Measurements from ENCODE around the gene LARP4.
"Not testable (repeated sequence)": the region's sequence is repeated elsewhere in the genome, so short reads cannot be mapped to it uniquely, and the experiment has no call there.

LARP4 gene

DNA sequence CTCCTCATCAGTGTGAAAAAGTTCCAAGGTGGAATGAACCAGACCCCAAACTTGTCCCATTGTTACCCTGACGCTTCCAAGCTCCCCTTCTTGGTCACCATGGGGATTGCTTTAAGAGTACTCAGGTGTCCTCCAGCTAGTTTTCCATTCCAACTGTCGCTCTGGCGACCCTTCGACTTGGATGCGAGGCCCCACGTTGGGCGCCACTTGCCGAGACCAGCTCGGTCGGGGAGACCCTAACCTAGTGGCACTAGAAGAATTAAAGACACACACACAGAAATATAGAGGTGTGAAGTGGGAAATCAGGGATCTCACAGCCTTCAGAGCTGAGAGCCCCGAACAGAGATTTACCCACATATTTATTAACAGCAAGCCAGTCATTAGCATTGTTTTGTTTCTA lies 97.4 kb downstream of the LARP4 start:
- not testable (repeated sequence) for DNase-seq

DNA sequence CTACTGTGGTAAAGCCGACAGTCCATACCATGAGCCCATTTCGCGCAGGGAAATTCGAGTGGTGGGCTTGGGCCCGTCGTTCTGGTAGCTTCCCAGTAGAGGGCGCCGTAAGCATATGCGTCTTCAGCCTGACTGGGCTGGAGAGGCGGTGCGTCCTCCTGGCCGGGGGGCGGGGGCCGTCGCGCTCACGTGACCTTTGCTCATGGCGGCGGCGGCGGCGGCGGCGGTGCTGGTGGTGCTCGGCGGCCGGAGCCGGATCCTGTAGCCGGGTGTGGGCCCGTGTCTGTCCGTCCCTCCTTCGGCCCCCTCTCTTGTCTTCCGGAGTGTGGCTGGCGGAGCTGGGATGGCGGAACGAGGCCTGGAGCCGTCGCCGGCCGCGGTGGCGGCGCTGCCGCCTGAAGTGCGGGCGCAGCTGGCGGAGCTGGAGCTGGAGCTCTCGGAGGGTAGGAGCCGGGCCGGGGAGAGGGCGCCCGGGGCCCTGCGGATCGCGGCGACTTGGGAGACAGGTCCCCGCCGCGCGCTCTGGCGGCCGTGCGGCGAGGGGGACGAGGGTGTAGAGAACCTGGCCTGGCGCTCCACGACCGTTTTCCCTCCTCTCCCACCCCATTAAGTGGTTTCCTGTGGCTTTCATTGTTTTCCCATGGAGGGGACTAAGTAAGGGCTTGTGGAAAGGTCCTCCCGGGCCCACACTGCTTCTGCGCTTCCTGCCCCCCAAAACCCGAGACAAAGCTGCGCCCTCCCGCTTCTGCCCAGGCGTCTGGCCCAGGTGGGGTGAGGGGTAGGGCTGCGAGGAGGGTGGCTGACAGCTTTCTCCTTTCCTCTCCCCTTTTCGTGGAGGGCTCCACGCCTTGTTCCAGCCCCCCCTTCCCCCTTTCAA lies 104.4 kb downstream of the LARP4 start, which contains the start of gene DIP2B:
TSS of gene DIP2B (plus strand) at position 188 of the 877 bp plus-strand sequence. CDS start at position 344, 156 bp downstream.
- peak; percentile 97 for DNase-seq

DNA sequence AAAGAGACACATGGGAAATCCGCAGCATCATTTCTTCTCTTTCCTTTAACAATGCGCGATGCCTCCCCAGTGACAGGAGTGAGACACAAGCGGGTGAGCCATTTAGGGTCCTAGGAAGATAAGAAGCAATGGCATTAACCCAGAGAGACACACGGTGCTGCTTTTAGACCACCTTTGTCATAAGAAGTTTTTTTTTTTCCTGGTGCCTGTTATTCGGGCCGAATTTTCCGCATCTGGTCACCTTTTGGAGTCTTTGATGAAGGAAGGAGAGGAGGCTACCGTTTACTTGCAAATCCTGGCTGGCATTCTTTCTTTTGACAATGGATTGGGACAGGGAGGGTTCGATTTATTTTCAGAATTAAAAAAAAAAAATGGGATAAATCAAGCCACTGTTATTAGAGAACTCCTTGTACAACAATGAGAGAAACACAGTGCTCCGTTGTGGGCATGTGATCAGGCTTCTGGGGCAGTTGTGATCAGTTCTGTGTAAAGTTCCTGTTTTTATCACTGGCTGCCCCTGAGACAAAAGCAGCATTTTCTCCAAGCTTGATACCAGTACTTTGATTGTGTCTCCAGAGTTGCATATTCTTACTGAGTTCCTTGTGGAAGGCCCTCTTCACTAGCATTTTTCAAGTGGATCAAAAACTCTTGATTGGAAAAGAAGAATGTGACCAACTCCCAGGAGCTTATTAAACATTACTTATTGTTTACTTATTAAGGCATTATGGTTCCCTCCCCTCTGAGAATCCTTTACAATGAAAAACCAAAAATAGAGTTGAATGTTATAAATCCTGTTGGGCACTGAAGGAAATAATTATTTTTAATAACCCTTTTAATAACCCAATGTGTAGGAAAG lies 105.2 kb downstream of the LARP4 start:
- DNase-seq: no peak

DNA sequence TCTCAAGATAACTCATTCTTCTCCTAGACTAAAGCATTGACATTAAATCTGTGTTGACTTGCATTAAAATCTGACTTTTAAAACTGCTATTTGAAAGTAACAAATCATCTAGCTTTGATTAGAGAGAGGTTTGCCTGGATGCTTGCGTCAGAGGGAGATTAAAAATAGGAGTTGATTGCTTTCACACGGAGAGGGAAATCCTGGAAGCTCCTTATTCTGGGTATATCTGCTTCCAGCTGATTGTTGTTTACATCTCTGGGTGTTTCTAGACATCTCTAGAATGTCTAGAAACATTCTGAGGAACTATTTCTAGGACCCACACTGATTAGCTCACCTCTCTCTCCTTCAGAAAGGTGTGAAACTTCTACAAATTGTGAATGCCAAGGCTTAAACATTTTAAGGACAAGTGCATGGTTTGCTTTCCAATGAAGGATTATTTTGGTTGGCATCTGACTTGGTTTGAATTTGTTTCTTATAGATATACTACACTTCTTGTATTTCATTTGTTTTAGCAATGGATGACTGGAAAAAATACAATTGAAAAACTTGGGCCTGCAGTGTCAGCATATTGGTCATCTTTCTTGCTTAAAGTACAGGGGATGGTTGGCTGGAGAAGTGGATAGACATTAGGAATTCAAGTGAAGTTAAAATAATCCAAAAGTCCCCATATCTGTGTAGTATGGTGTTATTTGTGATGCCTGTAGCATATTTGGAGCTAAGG lies 106.2 kb downstream of the LARP4 start:
- no peak for DNase-seq

DNA sequence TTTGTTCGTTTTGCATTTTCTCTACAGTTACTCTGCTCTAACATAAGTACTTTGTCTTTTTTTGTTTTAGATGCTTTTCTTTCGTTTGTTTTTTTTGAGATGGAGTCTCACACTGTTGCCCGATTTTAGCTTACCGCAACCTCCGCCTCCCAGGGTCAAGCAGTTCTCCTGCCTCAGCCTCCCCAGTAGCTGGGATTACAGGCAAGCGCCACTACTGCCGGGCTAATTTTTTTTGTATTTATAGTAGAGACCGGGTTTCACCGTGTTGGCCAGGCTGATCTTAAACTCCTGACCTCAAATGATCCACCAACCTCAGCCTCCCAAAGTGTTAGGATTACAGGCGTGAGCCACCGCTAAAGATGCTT lies 106.8 kb downstream of the LARP4 start:
- no peak for DNase-seq

DNA sequence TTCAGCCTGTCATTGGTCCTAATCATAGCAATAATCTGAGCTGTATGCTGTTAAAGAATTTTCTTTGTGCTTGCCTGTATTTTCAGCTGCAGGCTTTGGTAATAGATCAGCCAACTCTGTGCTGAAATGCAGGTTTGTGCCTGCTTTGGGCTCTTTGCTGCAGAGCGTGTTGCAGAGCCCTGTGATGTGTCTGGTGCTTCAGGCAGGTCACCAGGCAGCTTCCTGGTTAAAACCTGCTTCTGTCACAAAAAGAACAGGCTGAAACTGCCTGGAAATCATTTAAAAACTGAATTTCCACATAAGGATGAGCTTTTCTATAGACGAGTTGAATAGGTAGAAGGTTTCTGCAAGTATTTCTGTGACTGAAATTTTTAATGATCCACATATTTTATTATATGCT lies 107.2 kb downstream of the LARP4 start:
- DNase-seq: no peak

DNA sequence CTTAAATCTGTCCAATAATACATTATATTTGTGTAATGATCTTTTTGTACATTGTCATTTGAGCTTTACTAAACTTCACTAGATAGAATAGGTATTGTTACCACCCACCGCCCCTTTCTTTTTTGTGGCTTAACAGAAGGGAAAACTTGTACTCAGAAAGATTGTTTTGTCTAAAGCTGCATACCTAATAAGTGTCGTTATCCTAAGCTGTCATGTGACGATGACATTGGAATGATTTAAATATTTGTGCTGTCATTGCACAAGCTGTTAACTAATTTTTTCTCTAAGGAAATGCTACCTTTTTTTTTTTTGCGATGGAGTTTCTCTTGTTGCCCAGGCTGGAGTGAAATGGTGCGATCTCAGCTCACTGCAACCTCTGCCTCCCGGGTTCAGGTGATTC lies 107.7 kb downstream of the LARP4 start:
- no peak for DNase-seq

DNA sequence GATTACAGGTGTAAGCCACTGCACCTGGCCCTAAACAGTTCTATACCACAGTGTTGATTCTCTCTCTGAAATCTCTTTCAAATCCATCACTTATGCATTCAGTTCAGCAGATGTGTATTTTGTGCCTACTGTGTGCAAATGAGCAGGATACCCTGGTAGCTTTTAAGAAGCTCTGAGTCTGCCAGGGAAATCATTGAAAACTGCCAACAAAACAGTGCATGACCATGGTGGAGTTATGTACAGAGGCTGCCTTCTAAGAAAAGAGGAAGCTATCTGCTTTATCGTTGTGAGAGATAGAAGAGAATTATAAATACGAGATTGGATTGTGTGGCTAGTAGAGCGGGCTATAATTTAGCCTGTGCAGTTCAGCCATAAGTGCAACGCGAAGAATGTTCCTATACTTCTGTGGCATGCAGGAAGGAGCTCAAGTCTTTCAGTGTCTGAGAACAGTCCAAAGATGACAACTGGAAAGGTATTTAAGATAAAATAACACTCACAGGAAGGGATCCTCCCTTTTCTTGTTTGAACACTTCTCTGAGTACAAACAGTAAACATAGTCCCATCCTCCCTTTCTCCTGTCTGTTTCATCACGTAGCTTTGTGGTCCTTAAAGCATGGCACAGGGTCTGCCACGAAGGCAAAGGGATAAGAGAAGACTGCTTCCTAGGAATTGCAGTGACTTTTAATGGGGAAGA lies 108.4 kb downstream of the LARP4 start:
- DNase-seq: no peak

DNA sequence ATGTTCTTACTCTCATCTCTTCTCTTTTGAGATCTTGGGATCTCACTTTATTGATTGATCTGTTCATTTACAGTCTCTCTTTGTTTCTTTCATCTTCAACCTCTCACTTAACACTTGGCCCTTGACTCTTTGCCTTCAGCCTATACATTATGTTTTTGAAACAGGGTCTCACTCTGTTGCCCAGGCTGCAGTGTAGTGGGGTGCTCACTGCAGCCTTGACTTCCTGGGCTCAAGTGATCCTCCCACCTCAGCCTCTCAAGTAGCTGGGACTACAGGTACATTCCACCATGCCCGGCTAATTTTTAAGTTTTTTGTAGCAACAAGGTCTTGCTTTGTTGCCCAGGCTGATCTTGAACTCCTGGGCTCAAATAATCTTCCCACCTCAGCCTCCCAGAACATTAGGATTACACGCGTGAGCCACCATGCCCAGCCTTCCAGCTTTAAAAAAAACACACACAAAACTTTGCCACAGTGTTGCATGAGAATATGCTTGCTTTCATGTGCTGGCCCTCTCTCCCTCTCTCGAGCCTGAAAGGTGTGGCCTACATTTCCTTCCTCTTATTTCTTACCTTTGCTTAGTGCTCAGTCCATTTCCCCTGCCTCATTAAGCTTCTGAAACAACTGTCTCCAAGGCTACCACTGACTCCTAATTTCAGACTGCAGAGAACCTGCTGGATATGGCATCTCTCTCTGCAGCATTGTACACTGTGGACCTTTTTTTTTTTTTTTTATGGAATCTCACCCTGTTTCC lies 114.0 kb downstream of the LARP4 start:
- DNase-seq: no peak

DNA sequence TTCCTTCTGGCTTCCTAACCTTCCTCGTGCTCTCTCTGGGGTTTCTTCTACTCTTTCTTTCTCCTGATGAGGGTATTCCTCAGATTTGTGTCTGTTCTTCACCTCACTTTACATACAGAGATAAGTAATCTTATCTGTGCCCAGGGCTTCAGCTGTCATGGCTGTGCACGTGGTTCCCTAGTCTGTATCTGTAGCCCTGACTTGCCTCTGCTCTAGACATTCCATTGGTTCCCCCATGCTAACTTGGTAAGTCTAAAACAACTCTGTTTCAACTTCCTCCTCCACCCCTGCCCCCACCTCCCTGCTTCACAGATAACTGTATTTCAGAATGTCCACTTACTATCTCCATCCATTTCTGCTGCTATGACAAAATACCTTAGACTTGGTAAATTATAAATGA lies 114.9 kb downstream of the LARP4 start:
- DNase-seq: no peak

DNA sequence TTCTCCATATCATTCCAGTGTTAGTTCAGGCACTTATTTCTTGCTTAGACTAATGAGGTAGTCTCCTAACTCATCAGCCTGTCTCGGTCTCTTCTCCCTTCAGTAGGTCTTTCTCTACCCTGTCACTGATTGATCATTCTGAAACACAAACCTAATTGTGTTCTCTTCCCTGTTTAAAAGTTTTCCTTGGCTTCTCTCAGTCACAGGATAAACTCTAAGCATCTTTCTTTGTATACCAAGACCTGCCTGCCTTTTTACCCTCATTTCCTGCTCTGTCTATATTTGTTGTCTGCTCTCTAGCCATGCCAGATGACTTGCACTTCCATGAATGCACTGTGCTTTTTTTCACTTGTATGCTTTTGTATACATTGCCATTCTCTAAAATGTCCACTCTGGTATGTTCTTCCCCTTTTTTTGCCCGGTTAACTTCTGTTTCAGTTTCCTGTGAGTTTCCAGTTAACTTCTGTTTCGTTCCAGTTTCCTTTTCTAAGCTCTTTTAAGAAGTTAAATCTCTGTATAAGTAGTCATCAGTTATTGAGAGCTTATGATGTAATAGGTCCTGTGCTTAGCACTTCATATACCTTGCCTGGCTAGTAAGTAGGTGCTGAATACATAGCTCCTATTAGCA lies 116.8 kb downstream of the LARP4 start:
- DNase-seq: no peak

DNA sequence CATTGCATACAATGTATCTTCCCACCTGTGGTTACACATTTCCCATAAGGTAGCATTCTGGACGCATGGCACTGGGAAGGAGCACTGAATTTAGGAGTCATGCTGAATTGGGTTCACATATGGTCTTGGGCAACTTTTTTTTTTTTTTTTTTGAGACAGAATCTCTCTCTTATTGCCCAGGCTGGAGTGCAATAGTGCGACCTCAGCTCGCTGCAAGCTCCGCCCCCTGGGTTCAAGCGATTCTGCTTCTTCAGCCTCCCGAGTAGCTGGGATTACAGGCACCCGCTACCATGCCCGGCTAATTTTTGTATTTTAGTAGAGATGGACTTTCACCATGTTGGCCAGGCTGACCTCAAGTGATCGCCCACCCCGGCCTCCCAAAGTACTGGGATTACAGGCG lies 117.4 kb downstream of the LARP4 start:
- DNase-seq: no peak

DNA sequence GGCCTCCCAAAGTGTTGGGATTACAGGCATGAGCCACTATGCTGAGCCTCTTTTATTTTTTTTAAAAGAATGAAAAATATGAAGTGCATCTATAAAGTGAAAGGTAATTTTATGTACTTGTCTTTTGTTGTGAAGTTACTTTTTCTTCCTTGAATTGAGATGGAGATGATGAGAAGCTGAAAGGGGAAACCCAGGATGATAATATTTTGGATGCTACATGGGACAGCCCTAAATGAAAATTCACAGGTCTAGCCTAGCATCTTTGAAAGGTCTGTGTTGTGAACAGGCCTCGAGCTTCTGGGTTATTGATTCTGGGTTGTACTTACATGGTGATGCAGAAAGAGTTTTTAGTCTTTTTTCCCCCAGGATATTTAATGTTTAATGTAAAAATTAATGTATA lies 118.7 kb downstream of the LARP4 start:
- DNase-seq: no peak

DNA sequence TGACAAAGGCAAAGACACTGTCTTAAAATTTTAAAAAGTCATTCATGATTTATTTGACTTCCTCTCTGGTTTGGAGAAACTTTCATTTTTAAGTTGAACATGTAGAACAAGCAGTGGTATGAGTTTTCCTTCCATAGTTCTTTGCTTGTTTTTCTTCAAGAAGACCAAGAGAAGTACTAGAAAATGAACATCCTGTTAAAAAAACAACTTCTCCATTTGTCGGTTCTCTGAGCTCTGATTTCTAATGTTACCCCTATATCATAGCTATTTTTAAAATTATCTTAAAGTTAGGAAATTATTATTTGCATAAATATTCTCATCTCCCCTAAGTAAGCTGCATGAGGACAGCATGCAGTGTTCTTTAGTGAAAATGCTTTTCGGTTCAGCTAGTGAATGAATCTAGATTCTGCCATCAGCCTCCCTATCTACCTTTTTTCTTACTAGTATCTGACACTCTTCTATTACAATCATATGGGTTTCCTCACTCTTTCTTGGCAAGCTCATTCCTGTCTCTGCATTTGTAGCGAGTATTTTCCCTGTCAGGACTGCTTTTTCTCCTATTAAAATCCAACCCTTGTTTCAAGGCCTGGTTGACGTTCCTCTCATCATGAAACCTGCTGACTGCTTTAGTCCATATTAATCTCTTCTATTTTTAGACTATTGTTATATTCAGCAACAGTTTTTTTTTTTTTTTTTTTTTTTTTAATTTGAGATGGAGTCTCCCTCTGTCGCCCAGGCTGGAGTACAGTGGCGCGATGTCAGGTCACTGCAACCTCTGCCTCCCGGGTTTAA lies 119.9 kb downstream of the LARP4 start:
- no peak for DNase-seq

DNA sequence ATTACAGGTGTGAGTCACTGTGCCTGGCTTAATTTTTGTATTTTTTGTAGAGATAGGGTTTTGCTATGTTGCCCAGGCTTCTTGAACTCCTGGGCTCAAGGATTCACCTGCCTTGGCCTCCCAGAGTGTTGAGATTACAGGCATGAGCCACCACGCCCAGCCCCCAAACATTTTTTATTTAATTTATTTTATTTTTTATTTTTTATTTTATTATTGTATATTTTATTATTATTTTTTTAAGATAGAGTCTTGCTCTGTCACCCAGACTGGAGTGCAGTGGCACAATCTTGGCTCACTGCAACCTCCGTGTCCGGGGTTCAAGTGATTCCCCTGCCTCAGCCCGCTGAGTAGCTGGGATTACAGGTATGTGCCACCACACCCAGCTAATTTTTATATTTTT lies 121.1 kb downstream of the LARP4 start:
- DNase-seq: not testable (repeated sequence)

DNA sequence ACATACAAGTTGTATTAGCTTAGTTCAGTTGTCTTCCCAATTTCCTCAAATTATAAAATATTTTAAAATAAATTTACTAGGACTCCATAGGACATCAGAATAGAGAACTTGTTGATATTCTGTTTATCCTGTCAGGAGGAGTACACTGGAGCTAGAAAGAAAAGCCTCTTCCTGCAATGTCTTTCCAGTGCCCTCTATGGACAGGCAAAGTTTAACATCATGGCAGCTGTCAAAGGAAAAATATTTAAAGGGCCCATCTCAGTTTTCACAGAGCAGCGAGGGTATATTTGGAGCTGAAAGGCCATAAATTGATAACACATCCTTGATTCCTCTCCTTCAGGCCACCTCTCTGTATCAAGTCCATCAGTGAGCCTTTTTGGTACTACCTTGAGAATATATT lies 123.1 kb downstream of the LARP4 start:
- no peak for DNase-seq

DNA sequence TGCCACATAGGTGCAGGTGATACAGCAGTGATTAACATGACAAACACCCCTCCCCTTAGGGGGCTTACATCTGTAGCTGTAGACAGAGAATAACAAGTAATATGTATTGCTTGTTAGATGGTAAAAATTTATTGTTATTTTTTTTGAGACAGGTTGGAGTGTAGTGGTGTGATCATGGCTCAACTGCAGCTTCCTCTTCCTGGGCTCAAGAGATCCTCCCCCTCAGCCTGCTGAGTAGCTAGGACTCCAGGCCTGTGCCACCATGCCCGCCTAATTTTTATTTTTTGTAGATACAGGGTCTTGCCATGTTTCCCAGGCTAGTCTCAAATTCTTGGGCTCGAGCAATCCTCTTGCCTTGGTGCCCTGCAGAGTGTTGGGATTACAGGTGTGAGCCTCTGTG lies 123.9 kb downstream of the LARP4 start:
- no peak for DNase-seq

DNA sequence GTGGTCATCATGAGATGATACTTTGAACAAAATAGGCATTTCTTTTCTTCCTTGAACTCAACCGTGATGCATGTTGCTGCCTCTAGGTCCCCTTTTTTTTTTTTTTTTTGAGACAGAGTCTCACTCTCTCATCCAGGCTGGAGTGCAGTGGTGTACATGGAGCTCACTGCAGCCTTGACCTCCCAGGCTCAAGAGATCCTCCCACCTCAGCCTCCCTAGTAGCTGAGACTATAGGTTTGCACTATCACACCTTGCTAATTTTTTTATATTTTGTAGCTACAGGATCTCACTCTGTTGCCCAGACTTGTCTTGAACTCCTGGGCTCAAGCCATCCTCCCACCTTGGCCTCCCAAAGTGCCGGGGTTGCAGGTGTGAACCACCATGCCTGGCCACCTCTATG lies 124.7 kb downstream of the LARP4 start:
- no peak for DNase-seq

DNA sequence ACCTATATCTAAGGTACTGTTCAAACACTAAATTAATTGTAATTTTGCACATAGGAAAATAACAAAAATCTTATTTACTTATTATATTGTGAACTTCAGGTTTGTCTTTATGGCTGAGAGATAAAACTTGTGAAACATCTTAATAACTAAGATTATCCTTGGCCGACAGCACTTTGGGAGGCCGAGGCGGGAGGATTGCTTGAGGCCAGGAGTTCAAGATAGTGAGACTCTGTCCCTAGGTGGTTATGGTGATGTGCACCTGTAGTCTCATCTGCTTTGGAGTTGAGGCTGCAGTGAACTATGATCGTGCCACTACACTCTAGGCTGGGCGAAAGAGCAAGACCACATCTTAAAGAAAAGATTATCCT lies 126.7 kb downstream of the LARP4 start:
- no peak for DNase-seq

DNA sequence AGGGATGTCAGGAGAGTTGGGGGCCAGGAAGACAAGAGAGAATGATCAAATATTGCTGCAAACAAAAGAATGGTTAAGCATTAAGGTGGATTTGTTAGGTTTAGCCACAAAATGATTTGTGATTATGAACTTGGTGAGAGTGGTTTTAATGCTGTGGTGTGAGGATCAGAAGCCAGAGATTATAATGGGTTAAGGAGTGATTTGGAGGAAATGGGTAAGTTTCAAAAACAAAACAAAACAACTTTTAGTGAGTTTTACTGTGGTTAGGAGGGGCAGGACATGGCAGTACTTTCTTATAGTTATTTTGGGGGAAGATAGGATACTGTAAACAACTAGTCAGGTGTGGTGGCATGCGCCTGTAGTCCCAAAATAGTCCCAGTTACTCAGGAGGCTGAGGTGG lies 128.1 kb downstream of the LARP4 start:
- DNase-seq: no peak

DNA sequence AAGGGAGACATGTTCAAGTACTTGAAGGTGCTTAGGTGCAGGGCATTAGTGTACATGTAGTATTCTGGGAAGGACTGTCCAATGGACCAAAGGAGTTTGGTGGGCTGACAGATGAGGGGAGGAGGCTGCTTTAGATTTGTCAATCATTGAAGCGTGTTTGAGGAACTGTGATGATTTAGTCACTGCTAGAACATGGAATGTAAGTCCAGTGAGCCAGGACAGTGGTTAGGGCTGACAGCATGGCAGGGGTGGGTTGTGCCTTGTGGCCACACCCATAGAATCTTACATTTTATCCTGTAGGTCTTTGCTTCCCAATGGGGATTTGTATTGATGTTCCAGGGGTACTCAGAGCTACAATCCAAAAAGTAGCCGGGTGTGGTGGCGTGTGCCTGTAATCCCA lies 128.7 kb downstream of the LARP4 start:
- DNase-seq: no peak
